Ovary (tissue), 3 donors: ENCODE results near the gene RBM26.

Source experiments
- POLR2A ChIP-seq: fragments of 450-650 bp; IDR thresholded peaks from one replicate; pipeline ENCODE4 v1.6.1; 2017; ENCODE audit warnings: antibody characterized with exemption, mild to moderate bottlenecking, moderate library complexity
- TF ChIP-seq, protein P1 (sequence below), 3 donors: fragments of 450-650 bp in 2 of 3; fragments of 200-600 bp in 1 of 3; IDR thresholded peaks; one replicate each; pipeline versions ENCODE4 v1.5.1 to v1.8.0; 2016 to 2022; ENCODE audit warnings: antibody characterized with exemption in 3 of 3, mild to moderate bottlenecking in 1 of 3
- donor health status: DM: no; HTN: no; CAD: no.

DNA sequence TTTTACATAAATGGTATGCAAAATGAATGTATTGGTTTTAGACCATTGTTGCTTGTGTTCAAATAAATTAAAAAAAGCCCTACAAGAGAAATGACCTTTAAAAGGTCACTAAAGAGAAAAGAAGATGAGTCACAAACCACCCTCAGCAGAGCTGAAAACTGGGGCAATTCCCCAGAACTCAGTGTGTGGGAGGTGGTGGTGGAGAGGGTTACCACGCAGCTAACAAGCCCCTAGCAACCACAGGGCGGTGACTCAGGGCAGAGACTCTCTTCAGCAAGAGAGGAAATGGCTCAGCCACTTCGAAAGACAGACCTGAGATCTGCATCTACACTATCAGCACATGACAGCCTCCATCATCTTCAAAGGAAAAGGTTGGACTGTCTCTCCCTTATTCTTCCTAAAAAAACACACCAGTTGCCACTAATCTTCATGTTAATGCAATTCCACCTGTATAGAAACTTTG lies 45.5 kb upstream of the RBM26 start:
- TF ChIP-seq, protein P1, sequence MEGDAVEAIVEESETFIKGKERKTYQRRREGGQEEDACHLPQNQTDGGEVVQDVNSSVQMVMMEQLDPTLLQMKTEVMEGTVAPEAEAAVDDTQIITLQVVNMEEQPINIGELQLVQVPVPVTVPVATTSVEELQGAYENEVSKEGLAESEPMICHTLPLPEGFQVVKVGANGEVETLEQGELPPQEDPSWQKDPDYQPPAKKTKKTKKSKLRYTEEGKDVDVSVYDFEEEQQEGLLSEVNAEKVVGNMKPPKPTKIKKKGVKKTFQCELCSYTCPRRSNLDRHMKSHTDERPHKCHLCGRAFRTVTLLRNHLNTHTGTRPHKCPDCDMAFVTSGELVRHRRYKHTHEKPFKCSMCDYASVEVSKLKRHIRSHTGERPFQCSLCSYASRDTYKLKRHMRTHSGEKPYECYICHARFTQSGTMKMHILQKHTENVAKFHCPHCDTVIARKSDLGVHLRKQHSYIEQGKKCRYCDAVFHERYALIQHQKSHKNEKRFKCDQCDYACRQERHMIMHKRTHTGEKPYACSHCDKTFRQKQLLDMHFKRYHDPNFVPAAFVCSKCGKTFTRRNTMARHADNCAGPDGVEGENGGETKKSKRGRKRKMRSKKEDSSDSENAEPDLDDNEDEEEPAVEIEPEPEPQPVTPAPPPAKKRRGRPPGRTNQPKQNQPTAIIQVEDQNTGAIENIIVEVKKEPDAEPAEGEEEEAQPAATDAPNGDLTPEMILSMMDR (IDR thresholded peaks at IDR 0.05): no peak
- no peak for TF ChIP-seq POLR2A
